ENCODE measurements around the gene TBC1D9B. TPM values are rescaled to one million over a fixed set of nuclear protein-coding genes. Genes with fewer than 3 reads are reported as not detected.

Gene TBC1D9B
- total RNA-seq (66.9 and 77.0 TPM in 2 replicates), polyA plus RNA-seq (94.0 and 97.3 TPM in 2 replicates)

DNA sequence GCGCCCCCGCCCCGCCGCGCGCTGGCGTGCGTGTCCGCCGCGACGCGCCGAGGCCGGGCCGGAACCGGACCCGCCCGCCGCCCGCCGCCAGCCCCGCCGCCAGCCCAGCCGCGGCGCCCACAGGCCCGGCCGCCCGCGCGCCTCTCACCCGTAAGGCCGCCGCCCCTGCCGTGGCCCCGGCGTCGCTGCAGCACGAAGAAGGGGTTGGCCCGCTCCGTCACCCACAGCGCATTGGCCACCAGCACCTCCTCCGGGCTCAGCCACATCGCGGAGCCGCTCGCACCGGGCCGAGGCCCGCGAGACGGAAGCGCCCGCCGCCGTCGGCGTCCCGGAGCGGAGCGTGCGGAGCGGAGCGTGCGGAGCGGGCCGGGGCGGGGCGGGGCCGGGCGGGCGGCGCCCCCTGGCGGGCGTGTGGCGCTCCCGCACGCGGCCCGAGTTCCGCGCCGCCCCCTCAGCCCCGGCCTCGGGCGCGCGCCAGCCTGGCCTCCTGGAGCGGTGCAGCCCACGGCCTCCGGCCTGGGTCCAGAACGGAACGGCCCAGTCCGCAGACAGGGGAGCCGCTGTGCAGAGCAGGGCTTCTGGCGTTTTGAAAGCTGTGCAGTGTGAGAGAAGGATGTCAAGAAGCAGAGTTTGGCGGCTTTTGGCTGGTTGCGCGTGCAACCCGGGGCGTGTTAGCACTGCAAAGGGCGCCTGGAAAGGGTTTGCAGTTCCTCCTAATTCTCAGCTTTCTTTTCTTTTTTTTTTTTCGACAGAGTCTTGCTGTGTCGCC, at the start of gene TBC1D9B:
TSS of gene TBC1D9B (minus strand) at position 342 of the 769 bp plus-strand sequence. CDS start at position 266, 76 bp downstream.
- TF ChIP-seq EZH2 (IDR thresholded peaks at IDR 0.05; ENCODE audit: borderline replicate concordance): no peak
- TF ChIP-seq, protein P1, sequence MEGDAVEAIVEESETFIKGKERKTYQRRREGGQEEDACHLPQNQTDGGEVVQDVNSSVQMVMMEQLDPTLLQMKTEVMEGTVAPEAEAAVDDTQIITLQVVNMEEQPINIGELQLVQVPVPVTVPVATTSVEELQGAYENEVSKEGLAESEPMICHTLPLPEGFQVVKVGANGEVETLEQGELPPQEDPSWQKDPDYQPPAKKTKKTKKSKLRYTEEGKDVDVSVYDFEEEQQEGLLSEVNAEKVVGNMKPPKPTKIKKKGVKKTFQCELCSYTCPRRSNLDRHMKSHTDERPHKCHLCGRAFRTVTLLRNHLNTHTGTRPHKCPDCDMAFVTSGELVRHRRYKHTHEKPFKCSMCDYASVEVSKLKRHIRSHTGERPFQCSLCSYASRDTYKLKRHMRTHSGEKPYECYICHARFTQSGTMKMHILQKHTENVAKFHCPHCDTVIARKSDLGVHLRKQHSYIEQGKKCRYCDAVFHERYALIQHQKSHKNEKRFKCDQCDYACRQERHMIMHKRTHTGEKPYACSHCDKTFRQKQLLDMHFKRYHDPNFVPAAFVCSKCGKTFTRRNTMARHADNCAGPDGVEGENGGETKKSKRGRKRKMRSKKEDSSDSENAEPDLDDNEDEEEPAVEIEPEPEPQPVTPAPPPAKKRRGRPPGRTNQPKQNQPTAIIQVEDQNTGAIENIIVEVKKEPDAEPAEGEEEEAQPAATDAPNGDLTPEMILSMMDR (IDR thresholded peaks at IDR 0.05; ENCODE audit: poor library complexity): peak; percentile 33
- H3K4me1 ChIP-seq (ENCODE audit: insufficient read depth): peaks cover 14% of the 10 kb centered on the region
- peak within 1 kb of the TSS; percentile 88 for H3K27ac ChIP-seq
- H3K9me3 ChIP-seq (ENCODE audit: low read depth): no peaks in the 10 kb centered on the region
- no peaks in the 10 kb centered on the region for H3K36me3 ChIP-seq (replicated peaks; ENCODE audit: insufficient read depth, low read depth)
- no peaks in the 10 kb centered on the region for H3K27me3 ChIP-seq
- H3K79me2 ChIP-seq: peaks cover 27% of the 10 kb centered on the region
- no peaks in the 10 kb centered on the region for H3K9me2 ChIP-seq (replicated peaks; ENCODE audit: insufficient read depth)
- peak within 1 kb of the TSS; percentile 75 for H3K4me3 ChIP-seq
- peak within 1 kb of the TSS; percentile 96 for H3K4me2 ChIP-seq
- no peaks in the 10 kb centered on the region for H4K20me1 ChIP-seq (ENCODE audit: insufficient read depth, poor library complexity, severe bottlenecking)
- DNase-seq (ENCODE audit: low spot score): peak; percentile 90
- peak within 1 kb of the TSS; percentile 98 for H2AFZ ChIP-seq
- WGBS (ENCODE audit: low lambda C conversion rate, missing lambda C conversion rate): 18% methylated on average over 27 of the region's 105 CpGs

DNA sequence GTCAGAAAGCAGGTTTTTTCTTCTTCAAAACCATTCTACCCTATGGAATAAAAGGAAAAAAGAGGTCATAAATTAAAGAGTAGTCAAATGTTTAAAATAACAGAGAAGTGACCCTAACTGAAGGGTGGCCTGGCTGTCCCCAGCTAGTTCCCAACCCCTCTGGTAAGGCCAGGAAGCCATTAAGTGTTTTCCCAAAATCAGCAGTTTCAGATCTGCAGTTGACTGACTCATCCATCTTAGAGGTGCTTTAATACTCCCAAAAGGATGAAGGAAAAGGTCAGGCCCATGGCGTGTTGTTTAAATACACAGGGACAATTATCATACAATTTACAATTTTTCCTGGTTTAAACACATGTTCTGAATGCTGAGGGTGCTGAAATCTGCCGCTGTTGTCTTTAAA, 47.9 kb upstream of the TBC1D9B start:
- 94% methylated on average over 2 of the region's 2 CpGs for WGBS (ENCODE audit: low lambda C conversion rate, missing lambda C conversion rate)
- Histone ChIP-seq H3K27me3 (no peaks in the 10 kb centered on the region), H3K9me3 (ENCODE audit: low read depth) (no peaks in the 10 kb centered on the region), H4K20me1 (ENCODE audit: insufficient read depth, poor library complexity, severe bottlenecking) (no peaks in the 10 kb centered on the region), H3K27ac (no peak overlapping the region), H2AFZ (no peak overlapping the region), H3K4me2 (no peak overlapping the region), H3K79me2 (no peaks in the 10 kb centered on the region), H3K4me3 (no peak overlapping the region), H3K4me1 (ENCODE audit: insufficient read depth) (no peaks in the 10 kb centered on the region), H3K9me2 (replicated peaks; ENCODE audit: insufficient read depth) (no peaks in the 10 kb centered on the region), H3K36me3 (replicated peaks; ENCODE audit: insufficient read depth, low read depth) (no peaks in the 10 kb centered on the region)
- TF ChIP-seq, protein P1 (IDR thresholded peaks at IDR 0.05; ENCODE audit: poor library complexity): no peak
- TF ChIP-seq EZH2phosphoT487 (IDR thresholded peaks at IDR 0.05; ENCODE audit: low read depth, severe bottlenecking, unreplicated experiment) (no peak), EZH2 (IDR thresholded peaks at IDR 0.05; ENCODE audit: borderline replicate concordance) (no peak)
- no peak for DNase-seq (ENCODE audit: low spot score)

DNA sequence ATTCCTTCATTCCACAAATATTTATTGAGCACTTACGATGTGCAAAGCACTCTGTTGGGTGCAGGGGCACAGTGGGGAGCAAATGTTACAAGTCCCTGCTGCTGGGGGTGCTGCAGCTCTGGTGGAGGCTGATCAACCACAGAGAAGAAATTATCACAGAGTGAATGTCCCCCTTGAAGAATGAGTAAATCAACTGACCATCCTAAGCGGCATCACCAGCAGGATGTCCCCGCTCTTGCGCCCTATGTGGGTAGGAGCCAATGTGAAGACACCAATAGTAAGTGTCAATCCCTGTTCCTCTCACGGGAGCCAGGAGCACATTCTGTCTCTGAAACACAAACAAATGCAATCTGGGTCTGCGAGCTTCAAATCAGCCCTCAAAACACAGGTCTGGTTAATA, 47.4 kb upstream of the TBC1D9B start:
- no peak for DNase-seq (ENCODE audit: low spot score)
- no peaks in the 10 kb centered on the region for H3K27me3 ChIP-seq
- H3K4me1 ChIP-seq (ENCODE audit: insufficient read depth): no peaks in the 10 kb centered on the region
- no peaks in the 10 kb centered on the region for H4K20me1 ChIP-seq (ENCODE audit: insufficient read depth, poor library complexity, severe bottlenecking)
- no peaks in the 10 kb centered on the region for H3K9me3 ChIP-seq (ENCODE audit: low read depth)
- H3K4me2 ChIP-seq: no peak overlapping the region
- no peak for TF ChIP-seq EZH2phosphoT487 (IDR thresholded peaks at IDR 0.05; ENCODE audit: low read depth, severe bottlenecking, unreplicated experiment)
- TF ChIP-seq, protein P1 (IDR thresholded peaks at IDR 0.05; ENCODE audit: poor library complexity): no peak
- no peak for TF ChIP-seq EZH2 (IDR thresholded peaks at IDR 0.05; ENCODE audit: borderline replicate concordance)
- H3K79me2 ChIP-seq: no peaks in the 10 kb centered on the region
- H2AFZ ChIP-seq: no peak overlapping the region
- no peaks in the 10 kb centered on the region for H3K36me3 ChIP-seq (replicated peaks; ENCODE audit: insufficient read depth, low read depth)
- no peaks in the 10 kb centered on the region for H3K9me2 ChIP-seq (replicated peaks; ENCODE audit: insufficient read depth)
- H3K4me3 ChIP-seq: no peak overlapping the region
- H3K27ac ChIP-seq: no peak overlapping the region
- 89% methylated on average over 6 of the region's 6 CpGs for WGBS (ENCODE audit: low lambda C conversion rate, missing lambda C conversion rate)

All from hepatocyte (in vitro differentiated cells).